ENCODE data around the gene KCNMB1.

KCNMB1 gene

DNA sequence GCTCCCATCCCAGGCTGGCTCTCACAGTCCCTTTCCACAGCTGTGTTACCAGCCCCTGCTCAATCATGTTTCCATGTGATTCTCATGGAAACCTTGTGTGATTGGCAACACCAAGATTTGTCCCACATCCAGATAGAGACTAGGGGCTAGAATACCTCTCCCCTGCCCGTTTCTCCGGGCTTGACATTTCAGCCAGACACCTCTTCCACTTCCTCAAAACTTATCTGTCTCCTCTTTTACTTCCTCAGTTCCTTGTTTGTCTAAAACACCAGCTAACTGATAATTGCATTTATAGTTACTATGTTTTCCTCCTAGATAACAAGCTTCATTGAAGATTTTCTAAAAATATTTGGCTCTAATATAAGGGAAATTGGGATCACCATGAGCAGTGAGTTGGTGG, 16.6 kb upstream of the KCNMB1 start:
- Histone ChIP-seq H2AFZ (ENCODE audit: low read depth, low read length, severe bottlenecking) (no peak overlapping the region), H3K79me2 (ENCODE audit: insufficient read depth, low read length) (no peaks in the 10 kb centered on the region), H3F3A (ENCODE audit: insufficient read depth) (no peaks in the 10 kb centered on the region), H3K9me3 (ENCODE audit: insufficient read depth, low read length) (no peaks in the 10 kb centered on the region), H3K36me3 (ENCODE audit: low read length) (no peaks in the 10 kb centered on the region), H3K27ac (ENCODE audit: low read depth, low read length) (no peak overlapping the region), H3K9me2 (replicated peaks; ENCODE audit: insufficient read depth, low read length) (no peaks in the 10 kb centered on the region), H3K9ac (ENCODE audit: low read length) (no peak overlapping the region), H3K4me3 (ENCODE audit: insufficient read depth, low read length, poor library complexity, severe bottlenecking) (no peak overlapping the region), H3K4me2 (ENCODE audit: low read depth, low read length, poor library complexity, severe bottlenecking) (no peak overlapping the region), H4K20me1 (ENCODE audit: low read depth, low read length) (0 out of 2 replicates have a peak, but pooled peaks cover 1% of the 10 kb centered on the region), H3K27me3 (ENCODE audit: low read length) (no peaks in the 10 kb centered on the region)
- TF ChIP-seq EZH2phosphoT487 (conservative IDR thresholded peaks at IDR 0.05; ENCODE audit: low read length): no peak
- TF ChIP-seq, protein P1, sequence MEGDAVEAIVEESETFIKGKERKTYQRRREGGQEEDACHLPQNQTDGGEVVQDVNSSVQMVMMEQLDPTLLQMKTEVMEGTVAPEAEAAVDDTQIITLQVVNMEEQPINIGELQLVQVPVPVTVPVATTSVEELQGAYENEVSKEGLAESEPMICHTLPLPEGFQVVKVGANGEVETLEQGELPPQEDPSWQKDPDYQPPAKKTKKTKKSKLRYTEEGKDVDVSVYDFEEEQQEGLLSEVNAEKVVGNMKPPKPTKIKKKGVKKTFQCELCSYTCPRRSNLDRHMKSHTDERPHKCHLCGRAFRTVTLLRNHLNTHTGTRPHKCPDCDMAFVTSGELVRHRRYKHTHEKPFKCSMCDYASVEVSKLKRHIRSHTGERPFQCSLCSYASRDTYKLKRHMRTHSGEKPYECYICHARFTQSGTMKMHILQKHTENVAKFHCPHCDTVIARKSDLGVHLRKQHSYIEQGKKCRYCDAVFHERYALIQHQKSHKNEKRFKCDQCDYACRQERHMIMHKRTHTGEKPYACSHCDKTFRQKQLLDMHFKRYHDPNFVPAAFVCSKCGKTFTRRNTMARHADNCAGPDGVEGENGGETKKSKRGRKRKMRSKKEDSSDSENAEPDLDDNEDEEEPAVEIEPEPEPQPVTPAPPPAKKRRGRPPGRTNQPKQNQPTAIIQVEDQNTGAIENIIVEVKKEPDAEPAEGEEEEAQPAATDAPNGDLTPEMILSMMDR (IDR thresholded peaks at IDR 0.05; ENCODE audit: insufficient read depth, low read length, poor library complexity, severe bottlenecking): no peak

DNA sequence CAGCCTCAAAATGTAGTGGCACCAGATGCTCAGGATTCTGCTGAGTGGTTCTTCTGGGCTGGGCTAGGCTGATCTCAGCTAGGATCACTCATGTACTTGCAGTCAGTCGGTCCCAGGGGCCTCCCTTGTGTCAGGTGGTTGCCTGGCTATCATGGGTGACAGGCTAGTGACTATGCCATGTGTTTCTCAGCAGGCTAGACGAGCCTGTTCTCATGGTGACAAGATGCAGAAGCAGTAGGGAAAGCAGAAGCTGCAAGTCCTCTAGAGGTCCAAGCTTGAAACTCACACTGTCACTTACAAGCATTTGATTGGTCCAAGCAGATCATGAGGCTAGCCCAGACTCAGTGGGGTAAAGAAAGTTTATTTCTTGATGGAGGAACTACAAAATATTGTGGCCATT, 15.2 kb upstream of the KCNMB1 start:
- Histone ChIP-seq H3K4me2 (ENCODE audit: low read depth, low read length, poor library complexity, severe bottlenecking) (no peak overlapping the region), H3K4me3 (ENCODE audit: insufficient read depth, low read length, poor library complexity, severe bottlenecking) (no peak overlapping the region), H3K36me3 (ENCODE audit: low read length) (no peaks in the 10 kb centered on the region), H3K9ac (ENCODE audit: low read length) (no peak overlapping the region), H4K20me1 (ENCODE audit: low read depth, low read length) (no peaks in the 10 kb centered on the region), H3K79me2 (ENCODE audit: insufficient read depth, low read length) (no peaks in the 10 kb centered on the region), H2AFZ (ENCODE audit: low read depth, low read length, severe bottlenecking) (no peak overlapping the region), H3K27ac (ENCODE audit: low read depth, low read length) (no peak overlapping the region), H3F3A (ENCODE audit: insufficient read depth) (no peaks in the 10 kb centered on the region), H3K27me3 (ENCODE audit: low read length) (no peaks in the 10 kb centered on the region), H3K9me3 (ENCODE audit: insufficient read depth, low read length) (no peaks in the 10 kb centered on the region), H3K9me2 (replicated peaks; ENCODE audit: insufficient read depth, low read length) (no peaks in the 10 kb centered on the region)
- TF ChIP-seq EZH2phosphoT487 (conservative IDR thresholded peaks at IDR 0.05; ENCODE audit: low read length): no peak
- TF ChIP-seq, protein P1 (IDR thresholded peaks at IDR 0.05; ENCODE audit: insufficient read depth, low read length, poor library complexity, severe bottlenecking): no peak

DNA sequence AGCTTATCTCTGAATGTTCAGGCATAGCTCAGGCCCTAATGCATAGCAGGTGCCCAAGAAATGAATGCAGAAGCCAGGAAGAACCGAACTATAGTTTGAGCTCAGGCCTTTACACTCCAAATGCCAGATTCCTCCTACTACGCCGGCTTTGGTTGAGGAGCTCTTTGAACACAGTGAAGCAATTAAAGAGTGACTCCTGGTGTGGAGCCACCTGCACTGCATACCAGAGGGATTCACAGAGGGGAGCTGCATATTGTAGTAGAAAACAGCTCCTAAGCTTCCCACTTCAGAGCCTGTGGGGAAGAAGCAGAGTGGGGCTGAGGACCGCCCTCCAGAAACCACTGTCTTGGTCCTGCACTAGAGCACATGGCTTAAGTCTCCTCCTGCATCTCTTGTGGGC, 14.5 kb upstream of the KCNMB1 start:
- Histone ChIP-seq H3K4me3 (ENCODE audit: insufficient read depth, low read length, poor library complexity, severe bottlenecking) (no peak overlapping the region), H3K9me2 (replicated peaks; ENCODE audit: insufficient read depth, low read length) (no peaks in the 10 kb centered on the region), H3F3A (ENCODE audit: insufficient read depth) (no peaks in the 10 kb centered on the region), H3K9ac (ENCODE audit: low read length) (no peak overlapping the region), H3K27me3 (ENCODE audit: low read length) (no peaks in the 10 kb centered on the region), H3K79me2 (ENCODE audit: insufficient read depth, low read length) (no peaks in the 10 kb centered on the region), H4K20me1 (ENCODE audit: low read depth, low read length) (no peaks in the 10 kb centered on the region), H2AFZ (ENCODE audit: low read depth, low read length, severe bottlenecking) (no peak overlapping the region), H3K9me3 (ENCODE audit: insufficient read depth, low read length) (no peaks in the 10 kb centered on the region), H3K36me3 (ENCODE audit: low read length) (no peaks in the 10 kb centered on the region), H3K27ac (ENCODE audit: low read depth, low read length) (no peak overlapping the region), H3K4me2 (ENCODE audit: low read depth, low read length, poor library complexity, severe bottlenecking) (no peak overlapping the region)
- no peak for TF ChIP-seq EZH2phosphoT487 (conservative IDR thresholded peaks at IDR 0.05; ENCODE audit: low read length)
- TF ChIP-seq, protein P1 (IDR thresholded peaks at IDR 0.05; ENCODE audit: insufficient read depth, low read length, poor library complexity, severe bottlenecking): no peak

All from SU-DHL-6 (cell line).